ENCODE results near the gene GNB4. TPM values are rescaled to one million over a fixed set of nuclear protein-coding genes. Genes with fewer than 3 reads are reported as not detected.

The GNB4 gene
- total and polyA plus RNA-seq, 2 of the 8 experiments (the other 6 are each of a cell fraction or from before 2014, with no cell fraction given) = 13.4 to 29.2 TPM

DNA sequence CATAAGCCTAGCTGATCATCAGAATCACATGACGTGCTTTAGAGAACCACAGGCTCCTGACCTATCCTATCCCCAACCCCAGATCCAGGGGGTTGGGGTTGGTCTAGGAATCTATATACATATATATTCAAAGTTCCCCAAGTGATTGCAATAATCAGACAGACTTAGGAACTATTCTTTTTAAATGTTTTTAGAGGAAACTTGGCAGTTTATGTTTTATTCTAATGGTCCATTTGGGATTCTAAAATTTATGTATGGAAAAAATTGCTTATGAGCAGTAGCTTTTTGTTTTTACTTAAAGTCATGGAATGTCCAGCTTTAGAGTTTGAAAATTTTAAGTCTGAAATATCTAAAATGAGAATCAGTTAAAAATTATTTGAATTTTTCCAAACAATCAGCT is 81.6 kb downstream of the GNB4 start (continued):
- TF ChIP-seq GABPA (IDR thresholded peaks at IDR 0.05; ENCODE audit: borderline replicate concordance, insufficient read depth, low read length) (no peak), MAX (IDR thresholded peaks at IDR 0.05) (no peak), CHD2 (IDR thresholded peaks at IDR 0.05; ENCODE audit: low read length) (no peak), SIN3A (conservative IDR thresholded peaks at IDR 0.05 in 1 of 2, IDR thresholded peaks at IDR 0.05 in 1 of 2; ENCODE audit: low read depth in 1 of 2, low read length in 2 of 2) (no peak), BRCA1 (IDR thresholded peaks at IDR 0.05; ENCODE audit: low read depth, low read length) (no peak), PHF8 (conservative IDR thresholded peaks at IDR 0.05; ENCODE audit: low read depth, low read length) (no peak), SUZ12 (IDR thresholded peaks at IDR 0.05; ENCODE audit: low read length) (no peak), HDAC6 (IDR thresholded peaks at IDR 0.05; ENCODE audit: low read depth, low read length) (no peak)

Measured in H1 (cell line).